WTC11 (cell line): ENCODE results near the gene MED9.

Source experiments
- CTCF ChIP-seq: fragments of 200-600 bp; IDR thresholded peaks from 2 replicates; pipeline ENCODE4 v1.8.0; 2022; ENCODE audit warnings: antibody characterized with exemption
- ESRRA ChIP-seq: sonication (generic); formaldehyde crosslinking; IDR thresholded peaks from 2 replicates; pipeline ENCODE4 v1.8.1; 2022; ENCODE audit warnings: mild to moderate bottlenecking, missing genetic modification reagents, borderline replicate concordance
- MYBL2 ChIP-seq: sonication (generic); formaldehyde crosslinking; IDR thresholded peaks from 2 replicates; pipeline ENCODE4 v1.8.1; 2023; ENCODE audit warnings: mild to moderate bottlenecking, moderate library complexity, missing genetic modification reagents
- NR2C2 ChIP-seq: sonication (generic); formaldehyde crosslinking; IDR thresholded peaks from 2 replicates; pipeline ENCODE4 v1.8.0; 2022; ENCODE audit warnings: mild to moderate bottlenecking, missing genetic modification reagents
- SP1 ChIP-seq: sonication (generic); formaldehyde crosslinking; conservative IDR thresholded peaks from 2 replicates; pipeline ENCODE4 v1.8.1; 2022; ENCODE audit warnings: missing genetic modification reagents

DNA sequence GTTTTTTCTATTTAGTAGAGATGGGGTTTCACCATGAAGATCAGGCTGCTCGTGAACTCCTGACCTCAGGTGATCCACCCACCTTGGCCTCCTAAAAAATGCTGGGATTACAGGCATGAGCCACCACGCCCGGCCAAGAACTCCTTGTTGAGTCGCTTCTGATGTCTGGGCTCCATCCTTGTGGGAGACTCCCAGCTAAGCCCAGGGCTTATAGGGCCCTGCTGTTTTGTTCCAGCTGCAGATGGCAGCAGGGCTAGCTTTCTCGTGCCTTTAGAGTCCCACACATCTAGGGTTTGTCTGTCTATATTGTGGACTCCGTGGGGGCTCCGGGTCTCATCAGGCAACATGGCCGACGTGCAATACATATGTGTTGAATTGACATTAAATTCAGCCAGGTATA, 39.3 kb upstream of the MED9 start:
- TF ChIP-seq ESRRA (CRISPR knock-in tag) (no peak), CTCF (no peak), NR2C2 (CRISPR knock-in tag) (no peak), MYBL2 (CRISPR knock-in tag) (no peak), SP1 (no peak)
